Limb (tissue), 2 donors: ENCODE measurements around the gene BAIAP2L1.

Experiments used
- DNase-seq, 2 donors: peaks; one replicate each; pipeline ENCODE4 v3.0.0-alpha.2; 2016; ENCODE audit errors: extremely low spot score in 2 of 2

BAIAP2L1 gene

GRCh38 chr7:98294798-98295382, 106.0 kb downstream of the BAIAP2L1 start:
- peak in 1 of 2 donors; percentile 82 for DNase-seq

GRCh38 chr7:98294326-98294725, 106.6 kb downstream of the BAIAP2L1 start:
- DNase-seq = no peak

- no peak for DNase-seq
These were observed 107.1 kb downstream of the BAIAP2L1 start for GRCh38 chr7:98293746-98294145.

GRCh38 chr7:98293265-98293664, 107.6 kb downstream of the BAIAP2L1 start:
- no peak for DNase-seq

- no peak for DNase-seq
These were observed 109.2 kb downstream of the BAIAP2L1 start for GRCh38 chr7:98291717-98292116.

GRCh38 chr7:98289333-98289875, 111.5 kb downstream of the BAIAP2L1 start:
- DNase-seq = no peak

- no peak for DNase-seq
These were observed 112.6 kb downstream of the BAIAP2L1 start for GRCh38 chr7:98288064-98288823.

- DNase-seq = no peak
These were observed 113.4 kb downstream of the BAIAP2L1 start for GRCh38 chr7:98287486-98287959.

- no peak for DNase-seq
These were observed 114.0 kb downstream of the BAIAP2L1 start for GRCh38 chr7:98286701-98287485.

- DNase-seq = no peak
These were observed 114.8 kb downstream of the BAIAP2L1 start for GRCh38 chr7:98286093-98286539.

GRCh38 chr7:98285157-98286092, 115.5 kb downstream of the BAIAP2L1 start:
- no peak for DNase-seq

GRCh38 chr7:98284335-98285036, 116.4 kb downstream of the BAIAP2L1 start:
- DNase-seq = no peak

- DNase-seq = no peak
These were observed 117.0 kb downstream of the BAIAP2L1 start for GRCh38 chr7:98283887-98284222.

GRCh38 chr7:98283127-98283886, 117.6 kb downstream of the BAIAP2L1 start:
- DNase-seq = no peak

- DNase-seq = no peak
These were observed 118.2 kb downstream of the BAIAP2L1 start for GRCh38 chr7:98282703-98283102.

- no peak for DNase-seq
These were observed 118.9 kb downstream of the BAIAP2L1 start for GRCh38 chr7:98281757-98282606.

GRCh38 chr7:98280791-98281756, 119.8 kb downstream of the BAIAP2L1 start, which contains the start of gene BRI3:
Gene BRI3 (plus strand): TSS chr7:98281686. CDS start chr7:98281796, 110 bp downstream.
- peak; percentile 84 to 97 for DNase-seq
